Loucy (cell line): Measurements from ENCODE around the gene RACGAP1.

Experiments used
- H2AFZ ChIP-seq: fragments of 200-600 bp; sonication (generic); 2 replicates; pipeline ENCODE4 v1.6.0; 2016; ENCODE audit warnings: antibody characterized with exemption, mild to moderate bottlenecking, low read length, moderate library complexity
- H3F3A ChIP-seq: fragments of 200-600 bp; 2 replicates; pipeline ENCODE4 v1.6.0; 2016; ENCODE audit warnings: antibody characterized with exemption, low read depth, mild to moderate bottlenecking
- H3K27me3 ChIP-seq: fragments of 200-600 bp; sonication (generic); 2 replicates; pipeline ENCODE4 v1.6.1; 2014; ENCODE audit warnings: low read length, mild to moderate bottlenecking; ENCODE audit not compliant: insufficient read depth, poor library complexity, severe bottlenecking
- H3K36me3 ChIP-seq: fragments of 200-600 bp; sonication (generic); 2 replicates; pipeline ENCODE4 v1.6.1; 2016; ENCODE audit warnings: low read length; ENCODE audit not compliant: insufficient read depth
- H3K4me1 ChIP-seq: fragments of 200-600 bp; sonication (generic); 2 replicates; pipeline ENCODE4 v1.5.1; 2014; ENCODE audit warnings: low read length, mild to moderate bottlenecking; ENCODE audit not compliant: insufficient read depth, poor library complexity, severe bottlenecking
- H3K4me2 ChIP-seq: fragments of 200-600 bp; sonication (generic); 2 replicates; pipeline ENCODE4 v1.6.0; 2014; ENCODE audit warnings: antibody characterized with exemption, low read length, low read depth, mild to moderate bottlenecking; ENCODE audit not compliant: poor library complexity, severe bottlenecking
- H3K4me3 ChIP-seq: fragments of 200-600 bp; sonication (generic); 2 replicates; pipeline ENCODE4 v1.5.1; 2014; ENCODE audit warnings: low read length, mild to moderate bottlenecking, mixed read lengths; ENCODE audit not compliant: poor library complexity, severe bottlenecking
- H3K79me2 ChIP-seq: fragments of 200-600 bp; sonication (generic); 2 replicates; pipeline ENCODE4 v1.6.1; 2014; ENCODE audit warnings: low read length; ENCODE audit not compliant: insufficient read depth
- H3K9ac ChIP-seq: fragments of 200-600 bp; sonication (generic); 2 replicates; pipeline ENCODE4 v1.6.0; 2014; ENCODE audit warnings: mild to moderate bottlenecking, low read depth, low read length, moderate library complexity; ENCODE audit not compliant: poor library complexity, severe bottlenecking
- H3K9me2 ChIP-seq: fragments of 200-600 bp; sonication (generic); replicated peaks from 2 replicates; pipeline ENCODE4 v1.6.1; 2016; ENCODE audit warnings: low read depth, low read length, mixed read lengths
- H3K9me3 ChIP-seq: fragments of 200-600 bp; sonication (generic); 2 replicates; pipeline ENCODE4 v1.6.1; 2014; ENCODE audit warnings: mild to moderate bottlenecking, antibody characterized with exemption, low read length, low read depth; ENCODE audit not compliant: insufficient read depth
- H4K20me1 ChIP-seq: fragments of 200-600 bp; sonication (generic); 2 replicates; pipeline ENCODE4 v1.6.0; 2014; ENCODE audit warnings: antibody characterized with exemption, low read length, mild to moderate bottlenecking; ENCODE audit not compliant: insufficient read depth, poor library complexity, severe bottlenecking
- EZH2phosphoT487 ChIP-seq: fragments of 200-600 bp; IDR thresholded peaks from 2 replicates; pipeline ENCODE4 v1.6.1; 2018; ENCODE audit warnings: antibody characterized with exemption, mild to moderate bottlenecking, moderate library complexity, borderline replicate concordance
- TF ChIP-seq, protein P1 (sequence below): fragments of 200-600 bp; sonication (generic); conservative IDR thresholded peaks from 2 replicates; pipeline ENCODE4 v1.5.1; 2014; ENCODE audit warnings: mild to moderate bottlenecking, antibody characterized with exemption, low read length

Gene RACGAP1

DNA sequence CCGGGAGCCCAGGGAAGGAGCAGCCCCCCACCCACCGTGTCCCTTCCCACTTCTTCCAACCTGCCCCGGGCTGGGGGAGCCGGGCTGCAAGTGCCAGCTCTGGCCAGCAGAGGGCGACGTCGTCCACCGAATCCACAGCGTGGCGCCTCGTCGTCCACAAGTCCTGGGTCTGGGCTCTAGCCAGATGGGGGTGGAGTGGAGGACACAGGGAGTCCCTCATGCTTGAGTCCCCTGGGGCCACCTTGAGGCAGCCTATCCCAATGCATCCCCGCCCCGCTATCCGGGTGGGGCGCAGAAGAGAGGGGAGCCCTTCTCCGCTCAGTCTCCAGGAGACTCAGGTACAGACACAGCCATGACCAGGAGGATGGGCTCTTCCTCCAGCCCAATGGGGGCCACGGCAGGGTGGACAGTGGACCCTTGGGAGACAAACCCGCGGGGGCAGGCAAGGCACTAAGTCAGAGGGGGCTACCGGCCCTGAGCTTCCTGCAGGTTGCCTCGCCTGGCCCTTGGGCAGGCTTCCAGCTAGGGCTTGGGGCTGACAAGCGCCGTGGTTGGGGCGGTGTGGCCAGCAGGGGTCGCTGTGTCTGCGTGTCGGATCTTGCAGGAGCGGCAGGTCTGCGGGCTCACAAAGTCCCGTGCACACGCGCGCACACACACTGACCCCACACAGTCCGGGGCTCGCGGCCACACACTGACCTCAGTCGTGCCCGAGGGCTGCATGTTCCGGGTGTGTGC lies 58.1 kb downstream of the RACGAP1 start:
- 0 out of 2 replicates have a peak, but pooled peaks cover under 1% of the 10 kb centered on the region for H3K79me2 ChIP-seq
- peak overlapping the region; percentile 100 for H2AFZ ChIP-seq
- no peaks in the 10 kb centered on the region for H3K9me3 ChIP-seq
- H3F3A ChIP-seq = no peaks in the 10 kb centered on the region
- H3K27me3 ChIP-seq = no peaks in the 10 kb centered on the region
- H3K4me3 ChIP-seq = peak overlapping the region; percentile 77
- no peaks in the 10 kb centered on the region for H4K20me1 ChIP-seq
- H3K9ac ChIP-seq = peak overlapping the region; percentile 72
- H3K36me3 ChIP-seq = no peaks in the 10 kb centered on the region
- TF ChIP-seq, protein P1, sequence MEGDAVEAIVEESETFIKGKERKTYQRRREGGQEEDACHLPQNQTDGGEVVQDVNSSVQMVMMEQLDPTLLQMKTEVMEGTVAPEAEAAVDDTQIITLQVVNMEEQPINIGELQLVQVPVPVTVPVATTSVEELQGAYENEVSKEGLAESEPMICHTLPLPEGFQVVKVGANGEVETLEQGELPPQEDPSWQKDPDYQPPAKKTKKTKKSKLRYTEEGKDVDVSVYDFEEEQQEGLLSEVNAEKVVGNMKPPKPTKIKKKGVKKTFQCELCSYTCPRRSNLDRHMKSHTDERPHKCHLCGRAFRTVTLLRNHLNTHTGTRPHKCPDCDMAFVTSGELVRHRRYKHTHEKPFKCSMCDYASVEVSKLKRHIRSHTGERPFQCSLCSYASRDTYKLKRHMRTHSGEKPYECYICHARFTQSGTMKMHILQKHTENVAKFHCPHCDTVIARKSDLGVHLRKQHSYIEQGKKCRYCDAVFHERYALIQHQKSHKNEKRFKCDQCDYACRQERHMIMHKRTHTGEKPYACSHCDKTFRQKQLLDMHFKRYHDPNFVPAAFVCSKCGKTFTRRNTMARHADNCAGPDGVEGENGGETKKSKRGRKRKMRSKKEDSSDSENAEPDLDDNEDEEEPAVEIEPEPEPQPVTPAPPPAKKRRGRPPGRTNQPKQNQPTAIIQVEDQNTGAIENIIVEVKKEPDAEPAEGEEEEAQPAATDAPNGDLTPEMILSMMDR = peak; percentile 76
- no peak for TF ChIP-seq EZH2phosphoT487
- no peaks in the 10 kb centered on the region for H3K9me2 ChIP-seq
- H3K4me2 ChIP-seq = peak overlapping the region; percentile 100
- peaks cover 53% of the 10 kb centered on the region for H3K4me1 ChIP-seq

DNA sequence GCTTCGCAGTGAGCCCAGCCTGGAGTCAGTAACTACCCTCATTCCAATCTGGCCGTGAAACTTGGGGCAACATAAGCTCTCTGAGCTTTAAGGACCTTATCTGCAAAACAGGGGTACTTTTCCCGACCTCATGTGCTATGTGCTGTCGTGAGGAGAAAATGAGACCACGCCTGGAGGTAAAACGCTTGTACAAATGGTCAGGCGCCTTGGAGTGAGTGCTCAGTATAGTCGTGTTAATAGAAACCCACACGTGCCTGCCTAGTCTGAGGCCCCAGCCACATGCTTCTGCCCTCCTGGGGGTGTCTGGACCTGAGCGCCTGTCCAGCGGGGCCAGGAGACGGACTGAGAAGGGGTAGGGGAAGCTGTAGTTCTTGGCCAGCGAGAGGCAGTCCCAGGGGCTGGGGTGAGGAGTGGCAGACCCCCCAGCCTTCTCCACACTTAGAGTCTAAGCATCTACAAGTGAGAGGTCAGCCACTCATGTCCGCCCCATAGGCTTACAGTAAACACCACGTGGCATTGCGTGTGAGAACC lies 58.7 kb downstream of the RACGAP1 start:
- Histone ChIP-seq H3K27me3 (no peaks in the 10 kb centered on the region), H3K36me3 (no peaks in the 10 kb centered on the region), H3K9ac (peak overlapping the region; percentile 30), H4K20me1 (no peaks in the 10 kb centered on the region), H3K9me2 (no peaks in the 10 kb centered on the region), H3F3A (no peaks in the 10 kb centered on the region), H2AFZ (0 out of 2 replicates have a peak overlapping the region, but pooled peaks have one; percentile 100), H3K4me1 (peaks cover 53% of the 10 kb centered on the region), H3K9me3 (no peaks in the 10 kb centered on the region), H3K79me2 (0 out of 2 replicates have a peak, but pooled peaks cover 4% of the 10 kb centered on the region), H3K4me2 (peak overlapping the region; percentile 100), H3K4me3 (peak overlapping the region; percentile 77)
- no peak for TF ChIP-seq EZH2phosphoT487
- TF ChIP-seq, protein P1 = no peak

DNA sequence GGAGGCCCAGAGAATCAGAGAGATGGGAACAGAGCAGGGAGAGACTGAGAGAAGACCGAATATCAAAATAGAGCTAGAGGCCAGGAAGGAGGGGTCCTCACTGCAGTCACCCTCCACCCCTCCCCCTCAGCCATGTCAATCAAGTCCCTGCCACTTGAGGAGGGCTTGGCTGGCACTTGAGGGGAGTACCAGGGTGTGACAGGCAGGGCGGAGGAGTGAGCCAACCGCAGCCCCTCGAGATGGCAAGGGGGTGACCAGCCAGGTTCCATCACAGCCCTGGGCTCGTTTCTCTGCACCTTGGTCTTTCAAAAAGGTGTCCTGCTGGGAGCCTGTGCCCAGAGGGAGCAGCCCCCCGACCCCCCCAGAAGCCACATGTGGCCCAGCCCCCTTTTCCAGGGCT lies 59.5 kb downstream of the RACGAP1 start:
- H3K9me3 ChIP-seq = no peaks in the 10 kb centered on the region
- H3K27me3 ChIP-seq = no peaks in the 10 kb centered on the region
- no peak overlapping the region for H2AFZ ChIP-seq
- 0 out of 2 replicates have a peak, but pooled peaks cover 4% of the 10 kb centered on the region for H3K79me2 ChIP-seq
- H3K9ac ChIP-seq = no peak overlapping the region
- no peak overlapping the region for H3K4me3 ChIP-seq
- H4K20me1 ChIP-seq = no peaks in the 10 kb centered on the region
- H3K36me3 ChIP-seq = no peaks in the 10 kb centered on the region
- peaks cover 55% of the 10 kb centered on the region for H3K4me1 ChIP-seq
- H3F3A ChIP-seq = no peaks in the 10 kb centered on the region
- no peak for TF ChIP-seq EZH2phosphoT487
- TF ChIP-seq, protein P1 = no peak
- H3K9me2 ChIP-seq = no peaks in the 10 kb centered on the region
- no peak overlapping the region for H3K4me2 ChIP-seq
